GM12878 (cell line): ENCODE data around the gene FAS. TPM values are rescaled to one million over a fixed set of nuclear protein-coding genes. Genes with fewer than 3 reads are reported as not detected.

Experiments
- ATAC-seq: fragments of 200-7000 bp; cut with Tn5 transposase; 3 replicates; pipeline ENCODE4 v1.9.1; 2020; ENCODE audit warnings: mild to moderate bottlenecking, moderate library complexity
- BruUV-seq: library from RNA; stranded (reverse); fragments of 400-500 nt; replicated peaks from 2 replicates; lab custom pipeline; 2021; lab: Mats Ljungman, UMichigan
- CTCF ChIA-PET: fragments of 300-600 bp; sonication (Branson Sonifier 250); formaldehyde crosslinking; extraction: SDS; loops from one replicate; lab custom pipeline; 2021; ENCODE audit warnings: inconsistent platforms; lab: Yijun Ruan, JAX
- POLR2A ChIA-PET: fragments of 350-600 bp; formaldehyde crosslinking; extraction: SDS; loops from one replicate; lab custom pipeline; 2021; ENCODE audit warnings: inconsistent platforms; lab: Charles Lee
- RAD21 ChIA-PET: fragments of 300-600 bp; sonication (Branson Sonifier 250); formaldehyde crosslinking; loops from one replicate; lab custom pipeline; 2023; ENCODE audit warnings: antibody characterized with exemption; ENCODE audit not compliant: unreplicated experiment; lab: Charles Lee
- SMC1A ChIA-PET: fragments of 300-600 bp; sonication (Branson Sonifier 250); formaldehyde crosslinking; loops from one replicate; lab custom pipeline; 2023; ENCODE audit not compliant: unreplicated experiment, uncharacterized antibody; lab: Charles Lee
- DNase-seq: peaks from one replicate; pipeline ENCODE4 v3.0.0-alpha.2; 2011; ENCODE audit warnings: low read depth, low spot score
- FAIRE-seq: peaks from 3 replicates; lab custom pipeline; 2011; peaks lifted over from hg19 to GRCh38; lab: Jason Lieb, UNC
- H2AFZ ChIP-seq: 2 replicates; pipeline ENCODE4 v1.6.0; 2011; ENCODE audit warnings: low read depth, low read length, control low read depth; ENCODE audit not compliant: control insufficient read depth
- H3K27ac ChIP-seq: 2 replicates; pipeline ENCODE4 v1.5.1; 2011; ENCODE audit warnings: control low read depth; ENCODE audit not compliant: control insufficient read depth, insufficient read depth
- H3K27me3 ChIP-seq, 2 experiments: replicated peaks in 1 of 2; 2 replicates each; pipeline versions ENCODE4 v1.6.0 to v1.6.1; 2011; ENCODE audit warnings: low read length in 1 of 2; ENCODE audit not compliant: control insufficient read depth in 2 of 2, insufficient read depth in 2 of 2
- H3K36me3 ChIP-seq, 2 experiments: 2 replicates each; pipeline ENCODE4 v1.5.1; 2011; ENCODE audit warnings: low read length in 1 of 2; ENCODE audit not compliant: control insufficient read depth in 2 of 2, insufficient read depth in 2 of 2
- H3K4me1 ChIP-seq: 2 replicates; pipeline ENCODE4 v1.6.1; 2011; ENCODE audit warnings: mild to moderate bottlenecking, low read length, moderate library complexity, mixed read lengths; ENCODE audit not compliant: control insufficient read depth, insufficient read depth
- H3K4me2 ChIP-seq: 2 replicates; pipeline ENCODE4 v1.6.0; 2011; ENCODE audit warnings: control low read depth; ENCODE audit not compliant: control insufficient read depth, insufficient read depth
- H3K4me3 ChIP-seq: fragments of 200-600 bp; sonication (generic); 2 replicates; pipeline ENCODE4 v1.5.1; 2016
- H3K79me2 ChIP-seq: 2 replicates; pipeline ENCODE4 v1.6.0; 2011; ENCODE audit warnings: low read length; ENCODE audit not compliant: control insufficient read depth, insufficient read depth
- H3K9ac ChIP-seq: 2 replicates; pipeline ENCODE4 v1.8.0; 2011; ENCODE audit warnings: low read length, control low read depth, mixed read lengths; ENCODE audit not compliant: control insufficient read depth, insufficient read depth
- H3K9me3 ChIP-seq: replicated peaks from 3 replicates; pipeline ENCODE4 v1.5.1; 2011; ENCODE audit warnings: mild to moderate bottlenecking, low read length; ENCODE audit not compliant: control insufficient read depth, insufficient read depth
- H4K20me1 ChIP-seq: 2 replicates; pipeline ENCODE4 v1.6.0; 2011; ENCODE audit not compliant: control insufficient read depth, insufficient read depth
- ASH2L ChIP-seq: fragments of 300-600, 200-600 bp; sonication (generic); IDR thresholded peaks from 2 replicates; pipeline ENCODE4 v1.6.1; 2017; ENCODE audit warnings: low read depth, mild to moderate bottlenecking, borderline replicate concordance
- CREM ChIP-seq: IDR thresholded peaks from 2 replicates; pipeline ENCODE4 v1.6.1; 2014; ENCODE audit warnings: antibody characterized with exemption, low read depth
- EZH2 ChIP-seq: IDR thresholded peaks from 2 replicates; pipeline ENCODE4 v1.6.1; 2012; ENCODE audit warnings: low read depth, mild to moderate bottlenecking, control low read depth, inconsistent platforms, low read length, borderline replicate concordance; ENCODE audit not compliant: control insufficient read depth
- MAX ChIP-seq: IDR thresholded peaks from 2 replicates; pipeline ENCODE4 v1.6.1; 2012; ENCODE audit warnings: low read depth, low read length, improper control_type of control experiment
- MYB ChIP-seq: fragments of 150-350 bp; IDR thresholded peaks from 2 replicates; pipeline ENCODE4 v1.6.1; 2014; ENCODE audit warnings: mild to moderate bottlenecking, low read depth, low read length, borderline replicate concordance
- NRF1 ChIP-seq: conservative IDR thresholded peaks from 2 replicates; pipeline ENCODE4 v1.6.1; 2011; ENCODE audit warnings: mild to moderate bottlenecking, low read depth, low read length, improper control_type of control experiment
- PAX5 ChIP-seq: IDR thresholded peaks from 2 replicates; pipeline ENCODE4 v1.6.1; 2011; ENCODE audit warnings: low read depth, low read length, borderline replicate concordance
- TAF1 ChIP-seq: IDR thresholded peaks from 2 replicates; pipeline ENCODE4 v1.6.1; 2011; ENCODE audit warnings: mild to moderate bottlenecking, low read depth, low read length, borderline replicate concordance
- ZZZ3 ChIP-seq: IDR thresholded peaks from 2 replicates; pipeline ENCODE4 v1.6.1; 2011; ENCODE audit warnings: low read depth; ENCODE audit not compliant: control insufficient read depth, insufficient read length
- WGBS: methylation state at CpG from one replicate; pipeline ENCODE4 v1.1.6; 2016; ENCODE audit warnings: low lambda C conversion rate; ENCODE audit not compliant: insufficient replicate concordance, insufficient coverage; ENCODE audit errors: missing lambda C conversion rate; 5-methylcytosine and 5-hydroxymethylcytosine counted together
- in situ Hi-C: fragments of 300-500 bp; cut with MboI; formaldehyde crosslinking; loops from 9 replicates; pipeline ENCODE4 v1.14.3; 2018; ENCODE audit warnings: mixed read lengths
- intact Hi-C: fragments of 100-400 bp; cut with micrococcal nuclease; formaldehyde crosslinking; loops from one replicate; pipeline ENCODE4 v1.14.2; 2022; ENCODE audit not compliant: unreplicated experiment
- polyA plus RNA-seq, 11 experiments: library from polyadenylated mRNA; depleted of rRNA in 4 of 11; unstranded in 6 of 11; stranded (reverse) in 5 of 11; fragments of >200 nt; fragmentation: Nextera tagmentation in 4 of 11; fragmentation: Illumina TruSeq in 1 of 11; extraction: Ambion mirVana in 4 of 11; extraction: Trizol in 1 of 11; gene quantifications; 1 replicate in 1 of 11; 2 replicates in 10 of 11; pipeline versions ENCODE4 v1.2.1 to v1.2.3, GENCODE V29; 2011 to 2016; ENCODE audit warnings: inconsistent platforms in 2 of 11, missing spikeins in 2 of 11, low read depth in 1 of 11
- total RNA-seq, 4 experiments: library from RNA; depleted of rRNA in 3 of 4; stranded (reverse); fragments of >200 nt in 3 of 4; fragmentation: Illumina TruSeq in 1 of 4; extraction: Trizol in 1 of 4; gene quantifications; 2 replicates each; pipeline versions ENCODE4 v1.2.1 to v1.2.3, GENCODE V29; 2013 to 2021
- TF ChIP-seq, protein P1 (sequence below): IDR thresholded peaks from 2 replicates; pipeline ENCODE4 v1.6.1; 2012; ENCODE audit warnings: low read length, inconsistent platforms
- TF ChIP-seq, protein P2 (sequence below): fragments of 450-650 bp; IDR thresholded peaks from 2 replicates; pipeline ENCODE4 v1.6.1; 2017; ENCODE audit warnings: mild to moderate bottlenecking, moderate library complexity

The FAS gene
- total and polyA plus RNA-seq, 10 of the 15 experiments (the other 5 are each of a cell fraction or from before 2014, with no cell fraction given): 50.1 to 147 (median 69.9) TPM

DNA sequence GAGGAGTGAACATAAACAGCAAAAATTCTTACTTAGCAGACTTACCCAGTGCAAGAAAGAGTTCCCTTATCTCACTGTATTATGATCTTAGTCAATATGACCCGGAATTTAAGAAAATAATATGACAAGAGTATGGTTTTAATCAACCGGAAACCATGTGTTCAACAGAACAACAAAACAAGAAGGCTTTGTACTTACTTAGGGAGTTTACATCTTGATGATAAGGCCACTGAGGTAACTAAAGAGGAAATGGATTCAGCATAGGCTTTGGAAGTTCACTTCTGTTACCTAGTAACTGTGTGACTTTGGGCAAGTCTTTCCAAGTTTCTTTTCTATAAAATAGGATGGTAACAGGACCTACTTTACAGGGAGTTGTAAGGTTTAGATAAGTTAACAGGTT lies 7.4 kb upstream of the FAS start:
- Histone ChIP-seq H3K27ac (no peak overlapping the region), H3K9ac (no peak overlapping the region), H3K27me3 (no peaks in the 10 kb centered on the region), H4K20me1 (no peaks in the 10 kb centered on the region), H3K4me1 (peaks cover 10% of the 10 kb centered on the region), H3K36me3 (no peaks in the 10 kb centered on the region), H2AFZ (no peak overlapping the region), H3K79me2 (peaks cover 2% of the 10 kb centered on the region), H3K9me3 (no peaks in the 10 kb centered on the region), H3K4me2 (no peak overlapping the region), H3K4me3 (no peak overlapping the region)
- TF ChIP-seq ASH2L: no peak
- TF ChIP-seq MAX: no peak
- no peak for TF ChIP-seq TAF1
- no peak for TF ChIP-seq EZH2
- TF ChIP-seq MYB: no peak
- TF ChIP-seq CREM: no peak
- TF ChIP-seq, protein P1, sequence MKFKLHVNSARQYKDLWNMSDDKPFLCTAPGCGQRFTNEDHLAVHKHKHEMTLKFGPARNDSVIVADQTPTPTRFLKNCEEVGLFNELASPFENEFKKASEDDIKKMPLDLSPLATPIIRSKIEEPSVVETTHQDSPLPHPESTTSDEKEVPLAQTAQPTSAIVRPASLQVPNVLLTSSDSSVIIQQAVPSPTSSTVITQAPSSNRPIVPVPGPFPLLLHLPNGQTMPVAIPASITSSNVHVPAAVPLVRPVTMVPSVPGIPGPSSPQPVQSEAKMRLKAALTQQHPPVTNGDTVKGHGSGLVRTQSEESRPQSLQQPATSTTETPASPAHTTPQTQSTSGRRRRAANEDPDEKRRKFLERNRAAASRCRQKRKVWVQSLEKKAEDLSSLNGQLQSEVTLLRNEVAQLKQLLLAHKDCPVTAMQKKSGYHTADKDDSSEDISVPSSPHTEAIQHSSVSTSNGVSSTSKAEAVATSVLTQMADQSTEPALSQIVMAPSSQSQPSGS: no peak
- TF ChIP-seq, protein P2, sequence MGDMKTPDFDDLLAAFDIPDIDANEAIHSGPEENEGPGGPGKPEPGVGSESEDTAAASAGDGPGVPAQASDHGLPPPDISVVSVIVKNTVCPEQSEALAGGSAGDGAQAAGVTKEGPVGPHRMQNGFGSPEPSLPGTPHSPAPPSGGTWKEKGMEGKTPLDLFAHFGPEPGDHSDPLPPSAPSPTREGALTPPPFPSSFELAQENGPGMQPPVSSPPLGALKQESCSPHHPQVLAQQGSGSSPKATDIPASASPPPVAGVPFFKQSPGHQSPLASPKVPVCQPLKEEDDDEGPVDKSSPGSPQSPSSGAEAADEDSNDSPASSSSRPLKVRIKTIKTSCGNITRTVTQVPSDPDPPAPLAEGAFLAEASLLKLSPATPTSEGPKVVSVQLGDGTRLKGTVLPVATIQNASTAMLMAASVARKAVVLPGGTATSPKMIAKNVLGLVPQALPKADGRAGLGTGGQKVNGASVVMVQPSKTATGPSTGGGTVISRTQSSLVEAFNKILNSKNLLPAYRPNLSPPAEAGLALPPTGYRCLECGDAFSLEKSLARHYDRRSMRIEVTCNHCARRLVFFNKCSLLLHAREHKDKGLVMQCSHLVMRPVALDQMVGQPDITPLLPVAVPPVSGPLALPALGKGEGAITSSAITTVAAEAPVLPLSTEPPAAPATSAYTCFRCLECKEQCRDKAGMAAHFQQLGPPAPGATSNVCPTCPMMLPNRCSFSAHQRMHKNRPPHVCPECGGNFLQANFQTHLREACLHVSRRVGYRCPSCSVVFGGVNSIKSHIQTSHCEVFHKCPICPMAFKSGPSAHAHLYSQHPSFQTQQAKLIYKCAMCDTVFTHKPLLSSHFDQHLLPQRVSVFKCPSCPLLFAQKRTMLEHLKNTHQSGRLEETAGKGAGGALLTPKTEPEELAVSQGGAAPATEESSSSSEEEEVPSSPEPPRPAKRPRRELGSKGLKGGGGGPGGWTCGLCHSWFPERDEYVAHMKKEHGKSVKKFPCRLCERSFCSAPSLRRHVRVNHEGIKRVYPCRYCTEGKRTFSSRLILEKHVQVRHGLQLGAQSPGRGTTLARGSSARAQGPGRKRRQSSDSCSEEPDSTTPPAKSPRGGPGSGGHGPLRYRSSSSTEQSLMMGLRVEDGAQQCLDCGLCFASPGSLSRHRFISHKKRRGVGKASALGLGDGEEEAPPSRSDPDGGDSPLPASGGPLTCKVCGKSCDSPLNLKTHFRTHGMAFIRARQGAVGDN: no peak
- no peak for TF ChIP-seq PAX5
- TF ChIP-seq ZZZ3: no peak
- TF ChIP-seq NRF1: no peak
- POLR2A ChIA-PET: no interaction called here
- SMC1A ChIA-PET: interaction anchor here (0.8 to 2.9 kb wide), 5 partner anchors 11 to 266 kb away, joined by 3 to 10 read pairs (median 6); no protein-coding TSS in a partner anchor
- RAD21 ChIA-PET: interaction anchor here (1.1 to 1.4 kb wide), 3 partner anchors 50 to 147 kb away, joined by 3 to 4 read pairs (median 3); no protein-coding TSS in a partner anchor
- in situ Hi-C loops (loop anchor here (5.0 kb wide), 1 partner anchor 46 kb away; no protein-coding TSS in a partner anchor), intact Hi-C loops (no loop called here)
- FAIRE-seq (no peak), DNase-seq (no peak), ATAC-seq (no peak)
- 100% methylated on average over 2 of the region's 2 CpGs for WGBS
- no TSS peak for BruUV-seq
- CTCF ChIA-PET: interaction anchor here (0.7 to 1.8 kb wide), 7 partner anchors 29 to 147 kb away, joined by 3 to 7 read pairs (median 3); no protein-coding TSS in a partner anchor
